Endothelial cell of umbilical vein (primary cell): ENCODE measurements around the gene EPAS1. TPM values are rescaled to one million over a fixed set of nuclear protein-coding genes. Genes with fewer than 3 reads are reported as not detected.
A peak's percentile ranks its signal among the peaks of the same experiment; 100 is the strongest.

Experiments used
- BruUV-seq: library from RNA; stranded (reverse); fragments of 400-500 nt; replicated peaks from 2 replicates; lab custom pipeline; 2021; lab: Mats Ljungman, UMichigan
- CTCF ChIA-PET: fragments of 300-600, 350-600 bp; sonication (Branson Sonifier 250); formaldehyde crosslinking; loops from one replicate; lab custom pipeline; 2021; ENCODE audit warnings: antibody characterized with exemption, inconsistent platforms; lab: Charles Lee
- POLR2A ChIA-PET: fragments of 300-600, 350-600 bp; sonication (Branson Sonifier 250); formaldehyde crosslinking; loops from one replicate; lab custom pipeline; 2021; ENCODE audit warnings: antibody characterized with exemption, inconsistent platforms; lab: Charles Lee
- DNase-seq: peaks from one replicate; pipeline ENCODE4 v3.0.0-alpha.2; 2011; ENCODE audit warnings: low read depth, low spot score
- FAIRE-seq: peaks from 2 replicates; lab custom pipeline; 2011; peaks lifted over from hg19 to GRCh38; lab: Jason Lieb, UNC
- H2AFZ ChIP-seq: 2 replicates; pipeline ENCODE4 v1.6.0; 2012; ENCODE audit warnings: low read depth, low read length, control low read depth, inconsistent platforms
- H3K27ac ChIP-seq: 2 replicates; pipeline ENCODE4 v1.5.1; 2011; ENCODE audit warnings: low read depth, mild to moderate bottlenecking, control low read depth, low read length, moderate library complexity; ENCODE audit not compliant: insufficient read depth
- H3K27me3 ChIP-seq, 2 experiments: 2 replicates each; pipeline versions ENCODE4 v1.6.0 to v1.6.1; 2011; ENCODE audit warnings: low read length in 2 of 2, mixed read lengths in 1 of 2; ENCODE audit not compliant: control insufficient read depth in 2 of 2, insufficient read depth in 2 of 2
- H3K36me3 ChIP-seq, 2 experiments: 2 replicates in 1 of 2; 3 replicates in 1 of 2; pipeline ENCODE4 v1.5.1; 2011; ENCODE audit warnings: low read length in 2 of 2, mild to moderate bottlenecking in 1 of 2, moderate library complexity in 1 of 2; ENCODE audit not compliant: control insufficient read depth in 2 of 2, insufficient read depth in 2 of 2; ENCODE audit errors: extremely low read depth in 1 of 2
- H3K4me1 ChIP-seq: 3 replicates; pipeline ENCODE4 v1.5.1; 2011; ENCODE audit warnings: mild to moderate bottlenecking, low read length; ENCODE audit not compliant: control insufficient read depth, insufficient read depth; ENCODE audit errors: extremely low read depth
- H3K4me2 ChIP-seq: 2 replicates; pipeline ENCODE4 v1.6.1; 2011; ENCODE audit warnings: low read length, control low read depth, mixed read lengths; ENCODE audit not compliant: insufficient read depth
- H3K4me3 ChIP-seq, 3 experiments: fragments of 200-600 bp in 1 of 3; sonication (generic), shearing (Covaris generic) in 1 of 3; replicated peaks in 1 of 3; 2 replicates each; pipeline ENCODE4 v1.5.1; 2011 to 2016; ENCODE audit warnings: control low read depth in 3 of 3, low read length in 3 of 3, mild to moderate bottlenecking in 2 of 3, inconsistent platforms in 1 of 3, low read depth in 1 of 3, moderate library complexity in 1 of 3; ENCODE audit not compliant: insufficient read depth in 1 of 3
- H3K79me2 ChIP-seq: 2 replicates; pipeline ENCODE4 v1.6.0; 2012; ENCODE audit warnings: low read length, inconsistent platforms; ENCODE audit not compliant: control insufficient read depth, insufficient read depth
- H3K9ac ChIP-seq: replicated peaks from 2 replicates; pipeline ENCODE3; 2011; ENCODE audit warnings: low read length, control low read depth; ENCODE audit not compliant: insufficient read depth; ENCODE audit errors: extremely low read depth
- H3K9me1 ChIP-seq: replicated peaks from 3 replicates; pipeline ENCODE4 v1.6.0; 2011; ENCODE audit warnings: mild to moderate bottlenecking, low read length; ENCODE audit not compliant: control insufficient read depth, insufficient read depth; ENCODE audit errors: extremely low read depth
- H3K9me3 ChIP-seq: replicated peaks from 2 replicates; pipeline ENCODE4 v1.5.1; 2012; ENCODE audit warnings: low read length, inconsistent platforms; ENCODE audit not compliant: control insufficient read depth, insufficient read depth
- H4K20me1 ChIP-seq: replicated peaks from 2 replicates; pipeline ENCODE3; 2011; ENCODE audit warnings: mild to moderate bottlenecking, low read length; ENCODE audit not compliant: control insufficient read depth, insufficient read depth; ENCODE audit errors: extremely low read depth
- EZH2 ChIP-seq: IDR thresholded peaks from 2 replicates; pipeline ENCODE4 v1.6.1; 2012; ENCODE audit warnings: borderline replicate concordance, low read depth, mild to moderate bottlenecking, moderate library complexity, low read length, inconsistent platforms; ENCODE audit not compliant: severe bottlenecking
- FOS ChIP-seq: IDR thresholded peaks from 2 replicates; pipeline ENCODE4 v1.6.1; 2011; ENCODE audit warnings: mild to moderate bottlenecking, low read length, moderate library complexity, borderline replicate concordance; ENCODE audit not compliant: insufficient read depth
- GATA2 ChIP-seq: IDR thresholded peaks from 2 replicates; pipeline ENCODE4 v1.7.0; 2011; ENCODE audit warnings: low read depth, mild to moderate bottlenecking, moderate library complexity, mixed read lengths, low read length; ENCODE audit not compliant: insufficient read length, insufficient read depth
- POLR2A ChIP-seq: IDR thresholded peaks from 2 replicates; pipeline ENCODE4 v1.6.1; 2012; ENCODE audit warnings: low read depth, mild to moderate bottlenecking, control low read depth, low read length
- POLR2AphosphoS5 ChIP-seq: IDR thresholded peaks from 2 replicates; pipeline ENCODE4 v1.6.1; 2012; ENCODE audit warnings: low read depth, mild to moderate bottlenecking, control low read depth, low read length, moderate library complexity; ENCODE audit not compliant: insufficient read depth
- dilution Hi-C: fragments of 300-500 bp; cut with MboI; formaldehyde crosslinking; loops from one replicate; pipeline ENCODE4 v1.15.0; 2019; ENCODE audit warnings: low sequenced_read_pairs; ENCODE audit not compliant: extremely low pct_ligation_motif_present
- intact Hi-C: fragments of 100-400 bp; cut with micrococcal nuclease; formaldehyde crosslinking; loops from one replicate; pipeline ENCODE4 v1.10.0; 2022
- polyA plus RNA-seq, 4 experiments: library from polyadenylated mRNA; depleted of rRNA in 3 of 4; stranded (reverse) in 3 of 4; unstranded in 1 of 4; fragments of >200 nt; gene quantifications; 2 replicates each; pipeline versions ENCODE4 v1.2.1 to v1.2.3, GENCODE V29; 2011 to 2012; ENCODE audit warnings: missing spikeins in 1 of 4
- total RNA-seq: library from RNA; stranded (reverse); gene quantifications from 2 replicates; pipeline ENCODE4 v1.2.3, GENCODE V29; 2021
- TF ChIP-seq, protein P1 (sequence below): IDR thresholded peaks from 2 replicates; pipeline ENCODE4 v1.6.1; 2011; ENCODE audit not compliant: insufficient read depth, insufficient read length

The EPAS1 gene
- total and polyA plus RNA-seq, 2 donors (not counting 3 experiments of a cell fraction or from before 2014, with no cell fraction given) = 229 to 374 TPM

DNA sequence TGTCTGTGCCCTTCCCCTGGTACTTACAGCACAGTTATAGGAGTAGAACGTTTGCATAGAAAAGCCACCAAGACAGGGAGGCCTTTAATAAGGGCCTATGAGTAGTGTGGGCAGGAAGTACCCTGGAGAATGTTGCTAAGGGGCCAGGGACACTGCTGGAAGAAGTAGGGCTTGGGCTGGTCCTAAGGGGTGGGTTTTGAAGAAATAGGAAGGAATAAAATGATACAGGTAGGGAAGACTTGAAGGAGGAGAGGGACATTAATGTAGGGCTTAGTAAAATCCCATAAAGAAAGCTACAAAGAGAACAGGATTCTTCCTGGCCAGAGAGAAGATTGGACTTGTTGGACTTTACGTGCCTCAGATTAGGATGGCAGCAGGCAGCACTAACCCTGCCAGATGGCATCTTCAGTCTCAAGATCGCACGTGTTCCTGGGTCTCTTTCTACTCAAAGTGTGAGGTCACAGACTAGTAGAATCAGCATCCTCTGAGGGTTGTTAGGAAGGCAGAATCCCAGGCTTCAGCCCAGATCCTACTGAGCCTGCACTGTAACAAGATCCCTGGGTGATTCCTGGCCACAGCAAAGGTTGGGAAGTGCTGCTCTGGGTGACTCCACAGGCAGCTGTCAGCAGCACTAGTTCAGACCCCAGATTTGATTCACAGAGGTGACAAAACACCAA is 39.2 kb downstream of the EPAS1 start:
- FAIRE-seq (peak; percentile 44), DNase-seq (no peak)
- Histone ChIP-seq H3K4me1 (peaks cover 33% of the 10 kb centered on the region), H3K4me2 (peak overlapping the region; percentile 63), H3K9me3 (no peaks in the 10 kb centered on the region), H3K9ac (no peak overlapping the region), H3K79me2 (peaks cover 73% of the 10 kb centered on the region), H3K27ac (peak overlapping the region; percentile 87), H3K36me3 (no peaks in the 10 kb centered on the region), H3K4me3 (no peak overlapping the region), H2AFZ (no peak overlapping the region), H4K20me1 (peaks cover 5% of the 10 kb centered on the region), H3K27me3 (no peaks in the 10 kb centered on the region), H3K9me1 (no peaks in the 10 kb centered on the region)
- ChIA-PET CTCF (interaction anchor here (0.9 to 3.7 kb wide), 5 partner anchors 9 to 307 kb away, joined by 3 to 13 read pairs (median 4); no protein-coding TSS in a partner anchor), POLR2A (no interaction called here)
- intact Hi-C loops = no loop called here
- dilution Hi-C loops = no loop called here
- BruUV-seq = no TSS peak
- TF ChIP-seq GATA2 = no peak
- TF ChIP-seq, protein P1, sequence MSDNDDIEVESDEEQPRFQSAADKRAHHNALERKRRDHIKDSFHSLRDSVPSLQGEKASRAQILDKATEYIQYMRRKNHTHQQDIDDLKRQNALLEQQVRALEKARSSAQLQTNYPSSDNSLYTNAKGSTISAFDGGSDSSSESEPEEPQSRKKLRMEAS = no peak
- no peak for TF ChIP-seq POLR2AphosphoS5
- TF ChIP-seq POLR2A = no peak
- TF ChIP-seq EZH2 = no peak
- TF ChIP-seq FOS = no peak
